Bone marrow (tissue), 2 donors: ENCODE measurements around the gene PARD3.
"Not testable (repeated sequence)": the region's sequence is repeated elsewhere in the genome, so short reads cannot be mapped to it uniquely, and the experiment has no call there.

Experiments
- DNase-seq, 2 donors: peaks; one replicate each; lab custom pipeline; 2025; lab: John Stamatoyannopoulos, UW

The PARD3 gene

DNA sequence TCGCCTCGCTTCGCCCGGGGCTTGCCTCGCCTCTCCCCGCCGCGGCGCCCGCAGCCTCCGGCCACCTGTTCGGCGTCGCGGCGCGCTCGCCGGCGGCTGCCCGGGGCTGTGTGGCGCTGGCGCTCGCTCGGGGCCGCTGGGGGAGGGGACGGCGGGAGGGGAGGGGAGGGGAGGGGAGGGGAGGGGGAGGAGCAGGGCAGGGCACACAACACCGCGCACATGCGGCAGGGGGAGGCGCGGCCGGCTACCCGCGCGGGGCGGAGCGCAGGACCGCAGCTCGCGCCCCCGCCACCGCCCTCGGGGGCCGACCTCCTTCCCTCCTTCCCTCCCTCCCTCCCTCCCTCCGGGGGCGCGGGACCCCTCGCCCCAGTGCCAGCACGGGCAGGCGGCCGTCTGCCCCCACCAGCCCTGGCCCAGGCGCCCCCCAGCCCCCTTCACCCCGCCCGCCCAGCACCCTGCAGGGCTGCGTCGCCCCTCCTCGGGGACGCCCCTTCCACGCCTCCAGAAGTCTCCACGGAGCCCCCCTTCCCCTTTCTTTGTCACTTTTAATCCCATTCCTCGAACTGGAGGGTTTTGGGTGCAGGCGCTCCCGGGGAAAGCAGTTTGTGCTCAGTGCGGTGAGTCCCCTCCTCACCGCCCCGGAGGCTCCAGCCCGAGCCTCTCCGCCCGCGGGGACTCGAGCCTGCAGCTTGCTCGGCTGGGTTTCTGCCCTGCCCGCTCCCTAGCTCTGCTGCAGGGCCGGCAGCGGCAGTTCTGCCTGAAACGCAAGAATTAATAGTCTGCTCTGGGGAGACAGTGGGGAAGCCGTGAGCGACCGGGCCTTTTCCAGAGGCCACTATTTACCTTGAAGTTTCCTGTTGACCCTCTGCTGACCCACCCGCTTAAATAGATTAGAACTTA lies at the start of gene PARD3:
Gene PARD3 (minus strand): TSS at position 112 of the 900 bp plus-strand sequence. CDS start 301 bp downstream, outside the sequence.
- no peak for DNase-seq

DNA sequence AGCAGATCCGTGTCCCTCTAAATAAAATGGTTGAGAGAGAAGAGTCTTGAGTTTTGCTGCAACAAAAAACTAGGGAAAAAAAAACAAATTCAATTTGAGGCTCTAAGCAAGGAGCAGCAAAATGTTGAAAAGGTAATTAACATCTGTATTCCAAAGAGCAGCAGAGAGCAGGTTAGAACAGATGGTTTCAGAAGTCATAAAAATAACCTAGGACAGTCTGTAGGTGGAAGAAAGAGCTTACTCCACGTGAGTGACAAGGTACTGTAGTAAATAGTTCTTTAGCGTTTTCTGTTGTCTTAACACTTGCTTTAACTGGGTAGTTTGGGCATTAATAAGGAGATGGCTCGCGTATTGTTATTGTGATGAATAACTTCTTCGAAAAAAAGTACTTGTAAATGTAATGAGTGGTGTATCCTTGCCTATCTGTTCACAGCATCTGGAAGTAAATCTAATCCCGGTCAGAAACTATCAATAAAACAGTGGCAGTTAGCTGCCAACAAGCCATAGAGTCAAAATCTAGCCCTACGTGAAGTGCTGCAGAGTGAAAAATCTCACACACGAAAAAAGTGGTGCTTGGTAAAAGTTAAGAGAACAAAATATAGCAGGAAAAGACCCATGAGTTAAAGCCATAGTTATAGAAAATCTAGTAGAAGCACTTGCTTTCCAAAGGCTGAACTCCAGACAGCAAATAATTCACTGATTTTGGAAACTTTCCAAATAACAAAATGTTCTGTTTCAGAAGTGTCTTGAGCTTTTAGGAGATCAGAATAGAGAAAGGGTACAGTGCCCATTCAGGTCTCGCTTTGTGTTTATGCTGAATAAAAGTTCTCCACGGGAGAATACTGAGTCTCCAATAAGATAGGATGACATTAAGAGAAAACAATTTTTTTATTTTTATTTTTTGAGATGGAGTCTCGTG lies 49.3 kb upstream of the PARD3 start:
- no peak for DNase-seq

DNA sequence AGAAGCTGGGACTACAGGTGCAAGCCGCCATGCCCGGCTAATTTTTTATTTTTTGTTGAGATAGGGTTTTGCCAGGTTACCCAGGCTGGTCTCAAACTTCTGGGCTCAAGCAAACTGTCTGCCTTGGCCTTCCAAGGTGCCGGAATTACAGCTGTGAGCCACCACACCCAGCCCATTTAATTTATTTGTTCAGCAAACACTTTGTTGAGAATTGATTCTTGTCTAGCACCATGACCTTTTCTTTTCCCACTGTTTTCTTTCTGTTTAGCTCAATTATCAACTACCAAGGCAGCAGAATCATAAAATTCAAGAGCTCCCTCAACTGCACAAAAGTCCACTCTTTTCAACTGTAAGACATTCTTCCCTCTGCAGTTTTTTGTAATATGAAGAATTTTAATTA lies 47.8 kb upstream of the PARD3 start:
- no peak for DNase-seq

DNA sequence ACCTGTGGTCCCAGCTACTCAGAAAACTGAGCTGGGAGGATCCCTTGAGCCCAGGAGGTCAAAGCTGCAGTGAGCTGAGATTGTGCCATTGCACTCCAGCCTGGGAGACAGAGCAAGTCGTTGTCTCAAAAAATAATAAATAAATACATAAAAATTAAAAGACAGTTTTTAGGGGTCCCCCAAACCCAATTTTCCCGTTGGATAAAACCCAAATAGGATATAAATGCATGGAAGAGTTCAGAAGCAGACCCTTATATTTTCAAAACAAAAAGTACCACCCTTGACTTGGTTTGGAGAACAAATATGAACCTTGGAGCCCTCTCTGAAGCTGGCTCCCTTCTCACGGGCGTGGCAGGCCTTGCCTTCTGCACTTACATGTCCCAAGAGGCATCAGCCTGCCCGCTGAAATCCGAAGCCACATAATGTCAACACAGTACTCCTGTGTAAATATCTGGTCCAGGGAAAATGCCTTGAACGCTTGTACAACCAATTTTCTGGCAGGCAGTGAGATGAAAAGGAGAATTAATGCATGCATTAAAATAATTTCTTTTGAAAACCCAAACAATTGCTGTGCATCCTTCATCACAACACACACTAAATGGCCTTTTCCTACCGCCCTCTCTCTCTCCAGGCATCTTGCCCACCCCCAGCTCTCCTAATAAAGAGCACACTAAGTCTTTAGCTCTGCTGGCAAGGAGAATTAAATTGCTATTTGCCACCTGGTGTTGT lies 46.4 kb upstream of the PARD3 start:
- DNase-seq, result no peak

DNA sequence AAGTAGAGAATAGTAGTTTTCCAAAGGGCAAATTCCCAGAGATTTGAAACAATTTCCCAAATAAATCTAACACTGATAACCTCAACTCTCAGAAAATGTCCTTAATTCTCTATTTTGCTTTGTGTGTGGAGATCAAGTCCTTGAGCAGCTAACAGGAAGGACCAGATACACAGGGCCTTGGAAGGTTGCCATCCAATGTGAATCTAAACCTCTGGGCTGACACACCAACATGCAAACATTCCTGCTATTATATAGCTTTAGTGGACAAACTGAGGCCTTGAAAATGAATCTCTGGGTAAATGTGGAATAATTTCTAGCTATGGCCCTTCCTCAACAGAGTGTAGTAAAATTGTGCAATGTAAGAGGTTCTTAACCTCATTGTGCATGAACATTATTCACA lies 44.1 kb upstream of the PARD3 start:
- DNase-seq, result no peak

DNA sequence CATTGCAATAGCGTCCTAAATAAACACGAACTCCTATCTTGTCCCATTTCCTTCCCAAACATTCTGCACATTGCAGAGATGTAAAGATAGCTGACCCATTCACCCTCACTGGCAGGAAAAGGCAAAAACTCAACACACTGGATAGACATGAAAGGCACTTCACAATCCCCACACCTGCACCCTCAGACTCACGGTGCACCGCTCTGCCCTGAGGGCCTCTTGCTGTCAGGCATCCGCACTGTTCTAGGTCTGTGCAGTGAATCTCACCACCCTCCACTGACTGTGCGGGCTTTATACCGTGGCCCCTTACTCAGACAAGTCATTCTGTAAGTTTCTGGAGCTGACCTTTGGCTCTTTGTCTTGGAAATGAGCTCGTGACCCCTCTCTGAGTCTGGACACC lies 42.9 kb upstream of the PARD3 start:
- DNase-seq, result no peak

DNA sequence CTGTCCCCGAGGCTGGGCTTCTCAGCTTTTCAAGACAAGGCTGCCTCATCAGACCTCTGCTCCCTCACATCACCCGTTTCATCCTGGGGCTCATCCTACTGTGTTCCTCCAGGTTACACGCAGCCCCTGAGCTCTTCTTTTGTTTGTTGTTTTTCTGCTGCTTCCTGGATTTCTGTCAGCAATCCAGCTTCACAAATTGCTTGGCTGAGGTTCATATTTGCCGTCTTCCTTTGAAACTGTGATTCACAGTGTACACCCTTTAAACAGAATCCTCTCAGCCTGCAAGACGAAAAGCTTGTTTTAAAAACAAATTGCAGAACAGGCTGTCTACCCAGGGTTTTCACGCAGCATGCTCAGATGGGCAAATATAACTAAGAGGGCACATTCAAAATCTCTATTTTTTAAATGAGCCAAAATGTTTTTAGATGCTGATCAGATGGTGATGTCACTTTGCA lies 39.1 kb upstream of the PARD3 start:
- no peak for DNase-seq

DNA sequence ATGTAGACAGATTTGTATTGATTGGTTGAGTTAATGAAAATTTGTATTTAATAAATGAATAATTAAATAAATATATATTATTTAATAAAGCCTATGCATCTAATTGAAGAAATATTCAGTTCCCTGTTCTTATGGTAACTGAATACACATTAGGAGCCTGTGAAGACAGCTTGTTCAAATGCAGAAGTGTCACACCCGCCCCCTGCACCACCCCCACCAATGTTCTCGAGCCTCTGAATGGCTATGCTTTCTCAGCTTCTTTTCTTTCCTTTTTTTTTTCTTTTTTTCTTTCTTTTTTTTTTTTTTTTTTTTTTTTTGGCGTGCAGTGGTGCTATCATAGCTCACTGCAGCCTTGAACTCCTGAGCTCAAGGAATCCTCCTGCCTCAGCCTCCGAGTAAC lies 38.3 kb upstream of the PARD3 start:
- no peak for DNase-seq

DNA sequence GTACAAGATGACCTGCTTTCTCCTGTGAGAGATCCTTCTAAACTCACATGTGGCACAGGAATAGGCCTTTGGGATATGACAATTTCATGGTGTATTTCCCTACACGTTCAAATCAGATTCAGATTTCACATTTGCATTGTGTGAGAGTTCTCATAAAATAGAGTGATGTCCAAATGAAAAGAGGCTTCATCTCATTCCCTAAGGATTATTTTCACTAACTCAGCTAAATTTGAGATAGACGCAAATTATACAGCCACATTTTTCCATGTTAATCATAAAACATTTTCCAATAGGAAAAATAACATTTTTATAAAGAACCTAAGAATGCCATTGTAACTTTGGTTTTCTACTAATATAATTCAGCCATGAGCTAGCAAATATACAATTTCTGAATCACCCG lies 35.5 kb upstream of the PARD3 start:
- no peak for DNase-seq

DNA sequence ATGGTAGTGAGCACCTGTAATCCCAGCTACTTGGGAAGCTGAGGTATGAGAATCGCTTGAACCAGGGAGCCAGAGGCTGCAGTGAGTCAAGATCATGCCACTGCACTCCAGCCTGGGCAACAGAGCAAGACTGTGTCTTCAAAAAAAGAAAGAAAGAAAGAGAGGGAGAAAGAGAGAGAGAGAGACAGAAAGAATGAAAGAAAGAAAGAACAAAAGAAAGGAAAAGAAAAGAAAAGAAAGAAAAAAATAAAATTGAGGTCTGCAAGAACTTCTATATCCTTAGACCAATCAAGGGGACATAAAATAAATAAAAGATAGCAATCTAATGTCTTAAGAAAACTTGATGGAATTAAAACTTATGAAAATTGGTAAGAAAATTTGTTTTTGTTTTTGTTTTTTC lies 34.9 kb upstream of the PARD3 start:
- DNase-seq, result no peak

DNA sequence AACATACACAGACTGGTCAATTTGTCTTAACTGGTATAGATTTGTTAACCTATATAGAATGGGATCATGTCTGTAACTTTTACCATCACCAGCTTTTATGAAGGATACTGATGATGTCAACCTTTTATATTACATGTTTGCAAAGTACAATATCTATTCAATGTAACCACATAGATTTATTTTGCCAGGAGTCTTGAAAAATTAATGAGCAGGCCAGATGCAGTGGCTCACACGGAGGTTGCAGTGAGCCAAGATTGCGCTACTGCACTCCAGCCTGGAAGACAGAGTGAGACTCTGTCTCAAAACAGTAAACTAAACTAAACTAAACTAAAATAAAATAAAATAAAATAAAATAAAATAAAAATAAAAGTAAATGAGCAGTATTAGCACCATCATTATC lies 30.0 kb upstream of the PARD3 start:
- no peak for DNase-seq

DNA sequence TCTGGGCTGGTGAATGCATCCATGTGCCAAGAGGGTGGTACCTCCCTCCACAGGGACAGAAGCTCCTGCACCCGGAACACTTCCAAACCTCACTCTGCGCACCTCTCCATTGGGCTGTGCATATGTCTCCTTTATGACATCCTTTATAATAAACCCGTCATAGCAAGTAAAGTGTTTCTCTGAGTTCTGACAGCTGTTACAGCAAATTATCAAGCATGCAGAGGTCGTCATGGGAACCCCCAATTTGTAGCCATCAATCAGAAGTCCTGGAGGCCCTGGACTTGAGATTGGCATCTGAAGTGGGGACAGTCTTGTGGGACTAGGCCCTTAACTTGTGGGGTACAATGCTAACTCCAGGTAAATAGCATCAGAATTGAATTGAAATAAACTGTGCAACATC lies 29.4 kb upstream of the PARD3 start:
- DNase-seq, result no peak

DNA sequence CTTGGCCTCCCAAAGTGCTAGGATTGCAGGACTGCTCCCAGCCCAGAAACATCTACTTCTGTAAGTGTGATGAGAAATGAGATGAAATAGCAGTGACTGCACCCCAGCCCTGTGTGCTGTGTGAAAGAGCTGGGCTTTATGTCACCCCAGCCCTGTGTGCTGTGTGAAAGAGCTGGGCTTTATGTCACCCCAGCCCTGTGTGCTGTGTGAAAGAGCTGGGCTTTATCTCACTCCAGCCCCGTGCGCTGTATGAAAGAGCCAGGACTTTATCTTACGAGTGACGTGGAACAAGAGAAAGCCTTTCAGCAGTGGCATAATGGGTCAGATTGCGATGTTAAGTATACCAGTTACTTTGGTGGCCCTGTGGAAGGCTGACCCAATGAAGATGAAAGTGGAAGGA lies 28.4 kb upstream of the PARD3 start:
- not testable (repeated sequence) for DNase-seq

DNA sequence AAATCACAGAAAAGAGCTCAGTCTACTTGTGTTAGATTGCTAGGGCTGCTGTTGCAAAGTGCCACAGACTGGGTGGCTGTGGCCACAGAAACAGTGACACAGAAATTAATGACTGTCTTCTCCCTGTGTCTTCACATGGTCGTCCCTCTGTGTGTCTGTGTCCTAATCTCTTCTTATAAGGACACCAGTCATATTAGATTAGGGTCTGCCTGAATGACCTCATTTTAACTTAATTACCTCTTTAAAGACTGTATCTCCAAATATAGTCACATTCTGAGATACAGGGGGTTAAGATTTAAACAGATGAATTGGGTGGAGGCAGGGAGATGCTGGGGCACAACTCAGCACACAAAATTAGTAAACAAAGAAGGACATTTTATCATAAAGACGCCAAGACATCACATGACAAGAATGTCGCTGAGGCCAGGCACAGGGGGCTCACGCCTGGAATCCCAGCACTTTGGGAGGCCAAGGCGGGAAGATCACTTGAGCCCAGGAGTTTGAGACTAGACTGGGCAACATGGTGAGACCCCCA lies 23.3 kb upstream of the PARD3 start:
- DNase-seq, result no peak

DNA sequence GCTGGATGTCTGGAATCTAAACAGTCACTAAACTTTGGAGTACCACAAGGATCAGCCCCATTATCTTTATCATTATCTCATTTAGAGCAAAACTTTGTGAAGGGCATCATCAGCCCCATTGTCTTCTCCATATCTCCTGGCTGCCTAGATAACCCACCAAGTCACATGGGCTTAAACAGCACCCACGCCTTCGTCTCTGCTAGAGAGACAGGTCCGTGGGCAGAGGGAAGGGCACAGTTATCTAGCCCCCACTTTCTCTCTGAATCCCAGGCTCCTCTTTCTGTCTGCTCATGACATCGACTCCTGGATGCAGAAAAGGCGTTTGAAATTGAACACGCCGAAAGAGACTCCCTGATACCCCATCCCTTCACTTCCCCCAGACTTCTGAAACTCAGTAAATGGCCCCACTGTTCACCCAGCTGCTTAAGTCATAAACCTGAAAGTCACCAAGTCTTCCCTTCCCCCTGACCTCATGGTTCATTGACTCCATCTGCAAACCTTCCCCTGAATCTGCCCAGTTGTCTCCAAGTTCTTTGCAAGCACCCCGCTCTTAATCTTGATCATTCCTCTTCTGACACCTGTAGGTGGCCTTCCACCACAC lies 20.9 kb upstream of the PARD3 start:
- DNase-seq, result no peak

DNA sequence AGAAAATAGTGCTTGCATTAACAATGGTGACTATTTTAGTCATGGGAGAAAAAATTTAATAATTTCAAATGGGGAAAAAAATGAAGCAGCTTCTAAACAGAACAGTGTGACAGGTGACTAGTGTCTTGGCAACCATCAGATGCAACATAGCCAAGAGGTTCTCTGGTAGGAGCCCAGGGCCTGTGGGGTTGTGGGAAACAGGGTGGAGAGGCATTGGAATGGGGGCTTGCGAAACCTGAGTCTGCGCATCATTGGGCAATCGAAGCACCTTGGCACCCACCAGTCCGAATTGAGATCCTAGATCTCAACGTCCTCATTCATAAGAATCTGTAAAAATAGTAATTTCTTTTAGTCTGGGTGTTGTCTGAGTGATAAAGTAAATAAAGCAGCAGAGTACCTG lies 19.2 kb upstream of the PARD3 start:
- DNase-seq, result no peak

DNA sequence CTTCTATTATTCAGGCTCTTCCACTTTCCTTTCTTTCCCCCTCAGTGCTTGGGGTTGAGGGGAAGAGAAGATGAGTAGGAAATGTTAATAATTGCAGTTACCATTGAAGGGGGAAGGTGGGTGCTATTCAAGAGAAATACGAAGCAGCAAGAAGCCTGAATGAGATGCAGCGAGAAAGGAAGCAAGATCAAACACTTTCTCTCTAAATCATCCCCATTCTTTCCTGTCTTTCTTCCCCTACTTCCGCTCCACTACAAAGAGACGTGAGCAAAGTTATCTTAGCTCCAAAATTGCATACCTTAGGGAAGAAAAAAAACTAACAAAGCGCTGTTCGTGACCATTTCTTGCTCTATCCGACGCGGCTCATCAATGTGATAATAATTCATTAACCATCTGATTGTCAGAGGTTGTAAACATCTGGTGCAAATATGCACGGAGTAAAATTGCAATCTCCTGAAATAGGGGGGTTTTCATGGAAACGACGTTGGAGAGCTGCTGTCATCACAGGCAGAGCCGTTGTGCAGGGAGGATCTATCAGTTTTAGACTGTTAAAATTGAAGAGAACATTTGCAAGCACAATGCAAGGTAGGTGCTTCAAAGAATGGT lies 15.2 kb upstream of the PARD3 start:
- DNase-seq, result no peak

DNA sequence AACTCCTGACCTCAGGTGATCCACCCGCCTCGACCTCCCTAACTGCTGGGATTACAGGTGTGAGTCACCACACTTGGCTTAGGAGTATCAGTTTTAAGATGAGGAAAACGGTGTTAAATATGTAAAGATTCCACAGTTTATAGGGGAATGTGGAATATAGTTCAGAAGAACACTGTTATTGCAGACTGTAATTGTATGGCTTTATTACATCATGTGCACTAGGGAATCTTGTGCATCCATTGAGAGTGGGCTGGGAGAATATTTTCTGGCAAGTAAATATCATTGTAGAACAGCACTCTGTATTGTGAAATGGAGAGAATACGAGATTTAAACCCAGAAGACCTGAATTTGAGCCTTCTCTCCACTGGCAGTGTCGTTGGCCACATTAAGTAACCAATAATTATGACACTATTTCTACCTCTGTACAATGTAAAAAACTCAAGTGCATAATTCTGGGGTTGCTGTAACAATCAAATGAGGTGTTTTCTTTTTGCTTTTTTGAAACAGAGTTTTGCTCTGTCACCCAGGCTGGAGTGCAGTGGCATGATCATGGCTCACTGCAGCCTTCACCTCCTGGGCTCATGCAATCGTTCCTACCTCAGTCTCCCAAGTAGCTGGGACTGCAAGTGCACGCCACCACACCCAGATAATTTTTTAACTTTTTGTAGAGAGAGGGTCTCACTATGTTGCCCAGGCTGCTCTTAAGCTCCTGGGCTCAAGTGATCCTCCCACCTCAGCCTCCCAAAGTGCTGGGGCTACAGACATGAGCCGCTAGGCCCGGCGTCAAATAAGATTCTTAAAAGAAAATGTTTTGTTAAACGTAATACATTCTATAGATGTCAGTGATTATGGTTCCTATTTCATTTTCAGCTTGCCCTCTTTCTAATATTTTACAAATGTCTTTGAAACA lies 12.0 kb upstream of the PARD3 start:
- DNase-seq, result no peak

DNA sequence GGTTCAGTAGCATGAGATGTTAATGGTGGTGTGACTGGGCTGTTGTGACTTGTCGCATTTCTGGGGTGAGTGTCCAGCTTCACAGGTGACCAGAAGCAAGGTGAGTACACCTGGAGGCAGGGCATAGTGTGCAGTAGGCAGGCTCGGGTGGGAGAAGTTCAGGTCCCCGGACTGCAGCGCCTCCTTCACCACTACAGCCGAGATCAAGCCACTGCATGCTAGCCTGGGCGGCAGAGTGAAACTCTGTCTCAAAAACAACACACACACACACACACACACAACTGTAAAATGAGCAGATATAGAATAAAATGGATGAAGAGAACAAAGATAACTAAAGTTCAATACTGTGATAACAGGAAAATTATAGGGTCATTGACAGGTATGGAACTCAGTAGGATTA lies 11.1 kb upstream of the PARD3 start:
- DNase-seq, result no peak

DNA sequence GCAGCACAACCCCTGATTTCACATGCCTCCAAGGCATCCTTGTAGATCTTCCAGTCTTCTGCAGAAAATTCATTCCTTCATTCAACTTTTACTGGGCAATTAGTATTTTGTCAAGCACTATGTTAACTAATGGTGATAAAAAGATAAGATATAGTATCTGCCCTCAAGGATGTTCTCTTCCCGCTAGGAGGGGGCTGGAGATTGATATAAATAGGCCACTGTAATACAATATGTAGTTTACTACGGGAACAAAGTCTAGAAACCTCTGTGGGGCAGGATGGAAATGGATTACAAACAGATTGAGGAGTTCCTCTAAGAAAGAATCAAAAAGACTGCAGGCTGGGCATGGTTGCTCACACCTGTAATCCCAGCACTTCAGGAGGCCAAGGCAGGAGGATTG lies 10.3 kb upstream of the PARD3 start:
- DNase-seq, result no peak
